ENCODE measurements around the gene ZNF205. TPM values are rescaled to one million over a fixed set of nuclear protein-coding genes. Genes with fewer than 3 reads are reported as not detected.

The ZNF205 gene
- total RNA-seq, 1 experiment from 2014 or later, result 17.0 TPM

DNA sequence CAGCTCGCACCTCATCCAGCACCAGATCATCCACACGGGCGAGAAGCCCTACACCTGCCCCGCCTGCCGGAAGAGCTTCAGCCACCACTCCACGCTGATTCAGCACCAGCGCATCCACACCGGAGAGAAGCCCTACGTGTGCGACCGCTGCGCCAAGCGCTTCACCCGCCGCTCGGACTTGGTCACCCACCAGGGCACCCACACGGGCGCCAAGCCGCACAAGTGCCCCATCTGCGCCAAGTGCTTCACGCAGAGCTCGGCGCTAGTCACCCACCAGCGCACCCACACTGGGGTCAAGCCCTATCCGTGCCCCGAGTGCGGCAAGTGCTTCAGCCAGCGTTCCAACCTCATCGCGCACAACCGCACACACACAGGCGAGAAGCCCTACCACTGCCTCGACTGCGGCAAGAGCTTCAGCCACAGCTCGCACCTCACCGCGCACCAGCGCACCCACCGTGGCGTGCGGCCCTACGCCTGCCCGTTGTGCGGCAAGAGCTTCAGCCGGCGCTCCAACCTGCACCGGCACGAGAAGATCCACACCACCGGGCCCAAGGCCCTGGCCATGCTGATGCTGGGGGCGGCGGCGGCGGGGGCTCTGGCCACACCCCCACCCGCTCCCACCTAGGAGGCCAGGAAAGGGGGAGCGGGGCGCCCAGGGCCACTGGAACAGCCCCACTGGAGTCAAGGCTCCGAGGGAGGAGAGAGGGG lies 7.5 kb downstream of the ZNF205 start:
- Histone ChIP-seq H3K9me3 (ENCODE audit: control insufficient read depth in 1 of 2, insufficient read depth in 1 of 2, low read depth in 1 of 2, low read length in 2 of 2) (no peaks in the 10 kb centered on the region), H3K79me2 (ENCODE audit: insufficient read depth, low read length) (no peaks in the 10 kb centered on the region), H3K36me3 (ENCODE audit: control insufficient read depth in 1 of 2, insufficient read depth in 2 of 2, low read length in 2 of 2) (peaks cover 5 to 9% of the 10 kb centered on the region in 2 experiments; a peak in 3 of 4 replicates), H3K4me3 (replicated peaks in 1 of 2; ENCODE audit: low read depth in 1 of 2, low read length in 2 of 2) (no peak overlapping the region), H3K9ac (ENCODE audit: low read length) (no peak overlapping the region), H3K4me1 (ENCODE audit: control insufficient read depth in 1 of 2, insufficient read depth in 2 of 2, low read length in 2 of 2) (peaks cover 5 to 14% of the 10 kb centered on the region in 2 experiments; a peak in 3 of 4 replicates), H3K4me2 (ENCODE audit: low read length) (no peak overlapping the region), H3K27me3 (ENCODE audit: insufficient read depth, low read length) (no peaks in the 10 kb centered on the region), H2AFZ (ENCODE audit: low read depth, low read length, poor library complexity, severe bottlenecking) (no peak overlapping the region), H4K20me1 (ENCODE audit: insufficient read depth) (no peaks in the 10 kb centered on the region), H3K27ac (ENCODE audit: low read depth, low read length) (no peak overlapping the region), H3K9me2 (ENCODE audit: insufficient read depth) (no peaks in the 10 kb centered on the region)
- intact Hi-C loops (cut with micrococcal nuclease), result no loop called here
- RAD21 ChIA-PET (ENCODE audit: low non-redundant PET in 1 of 2, low total read pairs in 2 of 2, uncharacterized antibody in 2 of 2, unreplicated experiment in 2 of 2), result no interaction called here
- POLR2A ChIA-PET, result no interaction called here
- CTCF ChIA-PET, result interaction anchor here (1.8 kb wide), 1 partner anchor 10 kb away, joined by 5 read pairs; no protein-coding TSS in a partner anchor
- TF ChIP-seq FOSL1 (IDR thresholded peaks at IDR 0.05; ENCODE audit: low read depth) (no peak), ZFX (IDR thresholded peaks at IDR 0.05) (no peak), SIN3A (IDR thresholded peaks at IDR 0.05; ENCODE audit: low read depth) (no peak), SRF (IDR thresholded peaks at IDR 0.05; ENCODE audit: low read depth) (no peak), EGR1 (IDR thresholded peaks at IDR 0.05; ENCODE audit: low read depth) (no peak)
- TF ChIP-seq, protein P1, sequence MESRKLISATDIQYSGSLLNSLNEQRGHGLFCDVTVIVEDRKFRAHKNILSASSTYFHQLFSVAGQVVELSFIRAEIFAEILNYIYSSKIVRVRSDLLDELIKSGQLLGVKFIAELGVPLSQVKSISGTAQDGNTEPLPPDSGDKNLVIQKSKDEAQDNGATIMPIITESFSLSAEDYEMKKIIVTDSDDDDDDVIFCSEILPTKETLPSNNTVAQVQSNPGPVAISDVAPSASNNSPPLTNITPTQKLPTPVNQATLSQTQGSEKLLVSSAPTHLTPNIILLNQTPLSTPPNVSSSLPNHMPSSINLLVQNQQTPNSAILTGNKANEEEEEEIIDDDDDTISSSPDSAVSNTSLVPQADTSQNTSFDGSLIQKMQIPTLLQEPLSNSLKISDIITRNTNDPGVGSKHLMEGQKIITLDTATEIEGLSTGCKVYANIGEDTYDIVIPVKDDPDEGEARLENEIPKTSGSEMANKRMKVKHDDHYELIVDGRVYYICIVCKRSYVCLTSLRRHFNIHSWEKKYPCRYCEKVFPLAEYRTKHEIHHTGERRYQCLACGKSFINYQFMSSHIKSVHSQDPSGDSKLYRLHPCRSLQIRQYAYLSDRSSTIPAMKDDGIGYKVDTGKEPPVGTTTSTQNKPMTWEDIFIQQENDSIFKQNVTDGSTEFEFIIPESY (IDR thresholded peaks at IDR 0.05; ENCODE audit: extremely low read depth, insufficient replicate concordance, low read length), result no peak
- TF ChIP-seq, protein P2, sequence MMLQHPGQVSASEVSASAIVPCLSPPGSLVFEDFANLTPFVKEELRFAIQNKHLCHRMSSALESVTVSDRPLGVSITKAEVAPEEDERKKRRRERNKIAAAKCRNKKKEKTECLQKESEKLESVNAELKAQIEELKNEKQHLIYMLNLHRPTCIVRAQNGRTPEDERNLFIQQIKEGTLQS (IDR thresholded peaks at IDR 0.05), result no peak
- TF ChIP-seq, protein P3, sequence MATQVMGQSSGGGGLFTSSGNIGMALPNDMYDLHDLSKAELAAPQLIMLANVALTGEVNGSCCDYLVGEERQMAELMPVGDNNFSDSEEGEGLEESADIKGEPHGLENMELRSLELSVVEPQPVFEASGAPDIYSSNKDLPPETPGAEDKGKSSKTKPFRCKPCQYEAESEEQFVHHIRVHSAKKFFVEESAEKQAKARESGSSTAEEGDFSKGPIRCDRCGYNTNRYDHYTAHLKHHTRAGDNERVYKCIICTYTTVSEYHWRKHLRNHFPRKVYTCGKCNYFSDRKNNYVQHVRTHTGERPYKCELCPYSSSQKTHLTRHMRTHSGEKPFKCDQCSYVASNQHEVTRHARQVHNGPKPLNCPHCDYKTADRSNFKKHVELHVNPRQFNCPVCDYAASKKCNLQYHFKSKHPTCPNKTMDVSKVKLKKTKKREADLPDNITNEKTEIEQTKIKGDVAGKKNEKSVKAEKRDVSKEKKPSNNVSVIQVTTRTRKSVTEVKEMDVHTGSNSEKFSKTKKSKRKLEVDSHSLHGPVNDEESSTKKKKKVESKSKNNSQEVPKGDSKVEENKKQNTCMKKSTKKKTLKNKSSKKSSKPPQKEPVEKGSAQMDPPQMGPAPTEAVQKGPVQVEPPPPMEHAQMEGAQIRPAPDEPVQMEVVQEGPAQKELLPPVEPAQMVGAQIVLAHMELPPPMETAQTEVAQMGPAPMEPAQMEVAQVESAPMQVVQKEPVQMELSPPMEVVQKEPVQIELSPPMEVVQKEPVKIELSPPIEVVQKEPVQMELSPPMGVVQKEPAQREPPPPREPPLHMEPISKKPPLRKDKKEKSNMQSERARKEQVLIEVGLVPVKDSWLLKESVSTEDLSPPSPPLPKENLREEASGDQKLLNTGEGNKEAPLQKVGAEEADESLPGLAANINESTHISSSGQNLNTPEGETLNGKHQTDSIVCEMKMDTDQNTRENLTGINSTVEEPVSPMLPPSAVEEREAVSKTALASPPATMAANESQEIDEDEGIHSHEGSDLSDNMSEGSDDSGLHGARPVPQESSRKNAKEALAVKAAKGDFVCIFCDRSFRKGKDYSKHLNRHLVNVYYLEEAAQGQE (IDR thresholded peaks at IDR 0.05; ENCODE audit: low read depth), result no peak
- ATAC-seq, result no peak
- DNase-seq (ENCODE audit: low read depth, low spot score), result no peak
- no TSS peak for BruUV-seq (replicated peaks)
